ENCODE data around the gene DPP4. TPM values are rescaled to one million over a fixed set of nuclear protein-coding genes. Genes with fewer than 3 reads are reported as not detected.

DPP4 gene
- total and polyA plus RNA-seq, 7 donors, result 1.2 to 11.9 (median 6.9) TPM

GRCh38 chr2:162082681-162083080, 8.7 kb upstream of the DPP4 start:
- Histone ChIP-seq H3K9me3 (peaks cover 0 to 7% (median 0%) of the 10 kb centered on the region in 4 donors), H3K4me3 (no peak overlapping the region), H3K4me1 (peaks cover 0 to 15% (median 5%) of the 10 kb centered on the region in 4 donors), H3K27me3 (no peaks in the 10 kb centered on the region), H3K27ac (no peak overlapping the region), H3K36me3 (no peaks in the 10 kb centered on the region)
- DNase-seq, result no peak
- 85 to 88% methylated on average over 3 of the region's 3 CpGs for WGBS, 2 donors
- TF ChIP-seq CTCF (IDR thresholded peaks at IDR 0.05) (no peak), POLR2A (IDR thresholded peaks at IDR 0.05) (no peak), EP300 (IDR thresholded peaks at IDR 0.05) (no peak), POLR2AphosphoS5 (IDR thresholded peaks at IDR 0.05) (no peak)
- intact Hi-C loops (cut with DNase I), result no loop called here

GRCh38 chr2:162082036-162082435, 8.0 kb upstream of the DPP4 start:
- DNase-seq, result no peak
- H3K9me3 ChIP-seq, result peaks cover 0 to 7% (median 0%) of the 10 kb centered on the region in 4 donors
- H3K27me3 ChIP-seq, result no peaks in the 10 kb centered on the region
- H3K36me3 ChIP-seq, result no peaks in the 10 kb centered on the region
- no peak overlapping the region for H3K4me3 ChIP-seq
- H3K4me1 ChIP-seq, result peaks cover 0 to 15% (median 5%) of the 10 kb centered on the region in 4 donors
- 80% methylated on average over 1 of the region's 1 CpG for WGBS, 2 donors
- no peak overlapping the region for H3K27ac ChIP-seq
- TF ChIP-seq CTCF (IDR thresholded peaks at IDR 0.05) (no peak), POLR2A (IDR thresholded peaks at IDR 0.05) (no peak), POLR2AphosphoS5 (IDR thresholded peaks at IDR 0.05) (no peak), EP300 (IDR thresholded peaks at IDR 0.05) (no peak)
- intact Hi-C loops (cut with DNase I), result no loop called here

- H3K4me3 ChIP-seq, result no peak overlapping the region
- TF ChIP-seq EP300 (IDR thresholded peaks at IDR 0.05), result no peak
- TF ChIP-seq POLR2A (IDR thresholded peaks at IDR 0.05), result no peak
- TF ChIP-seq POLR2AphosphoS5 (IDR thresholded peaks at IDR 0.05), result no peak
- peaks cover 0 to 18% (median 6%) of the 10 kb centered on the region in 4 donors for H3K4me1 ChIP-seq
- no peak overlapping the region for H3K27ac ChIP-seq
- intact Hi-C loops (cut with DNase I), result no loop called here
- no peaks in the 10 kb centered on the region for H3K27me3 ChIP-seq
- 82 to 86% methylated on average over 2 of the region's 2 CpGs for WGBS, 2 donors
- no peak for DNase-seq
- H3K9me3 ChIP-seq, result peaks cover 0 to 7% (median 0%) of the 10 kb centered on the region in 4 donors
- H3K36me3 ChIP-seq, result no peaks in the 10 kb centered on the region
Observed at GRCh38 chr2:162079514-162079913, 5.5 kb upstream of the DPP4 start.

GRCh38 chr2:162075689-162076132, 1.7 kb upstream of the DPP4 start:
- H3K27ac ChIP-seq, result no peak overlapping the region
- H3K27me3 ChIP-seq, result no peaks in the 10 kb centered on the region
- TF ChIP-seq EP300 (IDR thresholded peaks at IDR 0.05), result no peak
- TF ChIP-seq CTCF (IDR thresholded peaks at IDR 0.05), result no peak
- no peak for TF ChIP-seq POLR2A (IDR thresholded peaks at IDR 0.05)
- no peak for TF ChIP-seq POLR2AphosphoS5 (IDR thresholded peaks at IDR 0.05)
- 95 to 96% methylated on average over 2 of the region's 2 CpGs for WGBS, 2 donors
- H3K4me3 ChIP-seq, result no peak overlapping the region
- H3K9me3 ChIP-seq, result peaks cover 0 to 7% (median 0%) of the 10 kb centered on the region in 4 donors
- no peaks in the 10 kb centered on the region for H3K36me3 ChIP-seq
- H3K4me1 ChIP-seq, result peaks cover 0 to 40% (median 24%) of the 10 kb centered on the region in 4 donors
- intact Hi-C loops (cut with DNase I), result no loop called here
- no peak for DNase-seq

GRCh38 chr2:162074928-162075688, 1.1 kb upstream of the DPP4 start:
- no peaks in the 10 kb centered on the region for H3K36me3 ChIP-seq
- H3K27ac ChIP-seq, result no peak overlapping the region
- no peak for TF ChIP-seq EP300 (IDR thresholded peaks at IDR 0.05)
- TF ChIP-seq CTCF (IDR thresholded peaks at IDR 0.05), result no peak
- no peak for TF ChIP-seq POLR2AphosphoS5 (IDR thresholded peaks at IDR 0.05)
- no peak for TF ChIP-seq POLR2A (IDR thresholded peaks at IDR 0.05)
- no peaks in the 10 kb centered on the region for H3K27me3 ChIP-seq
- intact Hi-C loops (cut with DNase I), result loop anchor here (5.0 kb wide), 1 partner anchor 47 kb away; no protein-coding TSS in a partner anchor
- 71 to 85% methylated on average over 6 of the region's 6 CpGs for WGBS, 2 donors
- no peak for DNase-seq
- H3K9me3 ChIP-seq, result peaks cover 0 to 7% (median 0%) of the 10 kb centered on the region in 4 donors
- H3K4me1 ChIP-seq, result peaks cover 0 to 44% (median 28%) of the 10 kb centered on the region in 4 donors
- no peak overlapping the region for H3K4me3 ChIP-seq
